ENCODE measurements around the gene LARGE1.

DNA sequence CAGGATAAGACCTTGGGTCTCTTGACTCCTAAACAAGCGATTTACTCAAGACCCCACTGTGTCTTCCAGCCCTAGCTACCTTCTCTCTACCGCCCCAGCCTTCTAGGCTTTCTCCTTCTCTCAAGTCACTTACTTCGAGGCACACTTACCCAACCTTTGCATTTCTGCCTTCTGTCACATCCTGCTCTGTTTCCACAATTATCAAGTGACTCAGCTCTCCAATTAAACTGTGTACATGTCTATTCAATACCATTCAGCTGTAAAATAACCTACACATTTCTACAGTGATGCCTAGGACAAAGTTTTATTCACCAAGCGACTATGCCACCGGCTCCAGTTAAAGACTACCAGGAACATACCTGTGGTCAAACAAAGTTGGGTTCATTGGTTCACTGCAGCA, 69.0 kb downstream of the LARGE1 start:
- TF ChIP-seq POLR2A (IDR thresholded peaks at IDR 0.05) = no peak
- TF ChIP-seq, protein P1, sequence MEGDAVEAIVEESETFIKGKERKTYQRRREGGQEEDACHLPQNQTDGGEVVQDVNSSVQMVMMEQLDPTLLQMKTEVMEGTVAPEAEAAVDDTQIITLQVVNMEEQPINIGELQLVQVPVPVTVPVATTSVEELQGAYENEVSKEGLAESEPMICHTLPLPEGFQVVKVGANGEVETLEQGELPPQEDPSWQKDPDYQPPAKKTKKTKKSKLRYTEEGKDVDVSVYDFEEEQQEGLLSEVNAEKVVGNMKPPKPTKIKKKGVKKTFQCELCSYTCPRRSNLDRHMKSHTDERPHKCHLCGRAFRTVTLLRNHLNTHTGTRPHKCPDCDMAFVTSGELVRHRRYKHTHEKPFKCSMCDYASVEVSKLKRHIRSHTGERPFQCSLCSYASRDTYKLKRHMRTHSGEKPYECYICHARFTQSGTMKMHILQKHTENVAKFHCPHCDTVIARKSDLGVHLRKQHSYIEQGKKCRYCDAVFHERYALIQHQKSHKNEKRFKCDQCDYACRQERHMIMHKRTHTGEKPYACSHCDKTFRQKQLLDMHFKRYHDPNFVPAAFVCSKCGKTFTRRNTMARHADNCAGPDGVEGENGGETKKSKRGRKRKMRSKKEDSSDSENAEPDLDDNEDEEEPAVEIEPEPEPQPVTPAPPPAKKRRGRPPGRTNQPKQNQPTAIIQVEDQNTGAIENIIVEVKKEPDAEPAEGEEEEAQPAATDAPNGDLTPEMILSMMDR (IDR thresholded peaks at IDR 0.05) = no peak

Measured in uterus (tissue), 2 donors.